Stimulated activated CD4-positive, alpha-beta T cell treated with anti-CD3 and anti-CD28 coated beads, Interleukin-12 subunit alpha, Interleukin-12 subunit beta, amount 100 ng/mL, for 24 hours (primary cell): ENCODE results near the gene FGF9.

ENCODE experiments used
- DNase-seq, 2 experiments: peaks; one replicate each; pipeline ENCODE4 v3.0.0-alpha.2; 2020; ENCODE audit warnings: low read depth in 2 of 2

Gene FGF9

DNA sequence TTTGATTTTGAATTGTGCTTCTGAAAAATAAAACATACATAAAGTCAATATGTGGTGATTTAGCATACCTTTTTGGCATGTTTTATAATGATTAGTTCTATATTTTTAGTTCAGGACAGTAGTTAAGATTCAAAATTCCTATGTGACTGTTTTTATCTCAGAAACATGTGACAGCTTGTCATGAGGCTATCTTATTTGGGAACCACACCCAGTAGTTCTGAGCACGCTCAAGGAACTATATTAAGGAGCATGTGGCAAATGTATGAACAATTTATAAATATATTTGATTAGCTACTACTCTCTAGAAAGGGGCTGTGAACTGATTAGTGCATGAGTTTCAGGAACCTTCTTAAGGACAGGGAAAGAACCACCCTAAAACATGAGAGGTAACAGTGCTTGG is 38.8 kb downstream of the FGF9 start:
- no peak for DNase-seq

DNA sequence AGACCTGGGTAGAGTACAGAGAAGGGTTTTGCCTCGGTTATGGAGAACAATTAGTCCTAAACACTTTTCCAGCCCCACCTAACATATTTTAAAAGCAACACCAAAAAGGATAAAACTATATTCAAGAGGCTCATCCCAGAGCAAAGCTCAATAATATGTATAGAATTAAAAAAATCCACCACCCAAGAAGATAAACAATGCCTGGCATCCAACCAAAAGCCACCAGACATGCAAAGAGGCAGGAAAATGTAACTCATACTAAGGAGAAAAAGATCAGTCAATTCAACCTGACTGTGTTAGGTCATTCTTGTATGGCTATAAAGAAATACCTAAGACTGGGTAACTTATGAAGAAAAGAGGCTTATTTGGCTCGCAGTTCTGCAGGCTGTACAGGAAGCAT is 39.3 kb downstream of the FGF9 start:
- DNase-seq = no peak

DNA sequence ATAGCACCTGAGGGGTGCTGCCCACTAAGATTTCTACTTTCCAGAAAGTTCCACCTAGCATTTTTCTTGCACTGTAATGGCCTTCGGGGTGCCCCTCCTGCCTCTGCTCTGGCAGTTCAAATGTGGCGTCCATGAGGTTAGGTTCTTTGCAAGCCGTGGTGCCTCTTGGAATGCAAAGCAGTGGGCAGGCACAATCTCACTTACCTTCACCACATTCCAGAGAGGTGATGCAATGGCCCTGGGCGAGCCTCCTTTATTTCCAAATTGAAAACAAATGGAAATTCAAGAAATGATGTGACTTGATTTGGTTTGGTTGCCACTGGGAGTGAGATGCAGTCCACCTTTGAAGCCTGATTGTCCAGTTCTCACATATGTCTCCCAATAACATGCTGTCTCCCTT is 46.9 kb downstream of the FGF9 start:
- DNase-seq = no peak

DNA sequence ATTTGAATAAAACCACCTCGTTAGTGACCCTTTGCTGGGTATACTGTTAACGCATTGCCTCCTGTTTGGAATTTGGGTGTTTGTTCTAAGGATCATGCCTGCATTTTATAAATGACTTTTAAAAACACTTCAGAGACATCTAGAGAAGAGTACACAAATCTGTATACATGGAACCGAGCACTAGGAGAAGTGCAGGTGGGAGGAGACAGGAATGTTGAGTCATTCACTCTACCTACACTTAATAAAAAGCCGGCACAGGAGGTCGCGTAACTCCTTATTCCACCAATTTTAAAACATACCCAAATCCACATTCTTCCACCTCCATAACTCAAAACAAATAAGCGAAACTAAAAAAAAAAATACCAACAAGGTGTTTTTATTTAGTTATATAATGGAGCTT is 48.6 kb downstream of the FGF9 start:
- no peak for DNase-seq

DNA sequence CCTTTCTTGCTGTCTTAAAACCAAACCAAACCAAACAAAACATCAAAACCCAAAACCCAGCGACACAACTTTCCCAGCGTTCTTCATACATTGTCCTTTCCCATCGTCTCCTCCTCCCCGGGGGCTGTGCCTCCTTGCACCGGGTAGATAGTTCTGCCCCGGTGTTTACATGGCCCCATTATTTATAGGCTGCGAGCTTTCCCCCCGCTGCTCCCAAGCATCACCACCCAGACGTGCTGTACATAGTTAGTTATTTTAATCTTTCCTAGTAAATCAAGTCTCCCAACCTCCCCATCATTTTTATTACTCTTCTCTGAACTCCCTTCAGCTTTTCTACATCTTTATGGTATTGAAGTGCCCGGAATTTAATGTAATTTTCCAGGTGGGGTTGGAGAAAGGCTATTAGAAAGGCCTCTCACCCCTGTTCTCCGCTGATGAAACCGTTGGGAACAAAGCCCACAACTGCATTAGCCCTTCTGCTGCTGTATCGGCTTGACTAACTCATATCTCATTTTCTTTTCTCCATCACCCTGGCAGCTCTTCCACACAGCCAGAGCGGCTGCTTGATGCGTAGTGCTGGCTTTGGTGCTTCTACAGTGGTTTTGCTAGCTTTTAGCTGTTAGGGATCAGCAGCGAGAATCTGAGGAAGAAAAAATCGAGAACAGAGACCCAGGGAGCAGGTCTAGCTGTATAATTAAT is 53.1 kb downstream of the FGF9 start:
- DNase-seq = no peak

DNA sequence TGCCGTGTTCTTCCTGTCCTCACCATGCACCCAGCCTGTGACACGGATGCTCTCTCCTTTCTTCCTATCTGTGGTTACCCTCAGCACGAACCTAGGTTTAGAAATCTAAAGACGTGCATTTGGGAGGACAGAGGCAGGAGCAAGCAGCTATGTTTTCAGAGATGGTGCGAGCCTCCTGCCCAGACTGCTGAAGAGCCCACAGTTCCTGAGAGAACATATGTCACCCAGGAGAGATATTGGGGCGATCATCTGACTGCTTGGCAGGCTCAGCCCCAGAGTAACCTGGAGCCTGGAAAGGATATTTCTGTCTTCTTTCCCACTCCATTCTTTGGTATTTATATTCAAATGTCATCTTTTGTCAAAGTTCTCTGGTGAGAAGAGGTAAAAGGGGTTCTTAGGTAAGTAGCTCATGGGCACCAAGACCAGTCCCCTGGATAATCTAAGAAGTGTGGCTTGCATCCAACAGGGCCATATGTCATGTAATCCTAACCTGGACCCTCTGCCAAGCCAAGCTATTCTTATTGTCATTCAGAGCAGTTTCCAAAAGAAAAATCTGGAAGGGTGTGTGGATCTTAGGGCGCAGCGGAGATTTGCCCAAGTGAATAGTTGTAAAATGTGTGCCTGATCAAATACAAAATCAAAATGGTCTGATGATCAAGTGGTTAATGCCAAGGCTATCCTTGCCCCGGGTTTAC is 59.5 kb downstream of the FGF9 start:
- DNase-seq = no peak

DNA sequence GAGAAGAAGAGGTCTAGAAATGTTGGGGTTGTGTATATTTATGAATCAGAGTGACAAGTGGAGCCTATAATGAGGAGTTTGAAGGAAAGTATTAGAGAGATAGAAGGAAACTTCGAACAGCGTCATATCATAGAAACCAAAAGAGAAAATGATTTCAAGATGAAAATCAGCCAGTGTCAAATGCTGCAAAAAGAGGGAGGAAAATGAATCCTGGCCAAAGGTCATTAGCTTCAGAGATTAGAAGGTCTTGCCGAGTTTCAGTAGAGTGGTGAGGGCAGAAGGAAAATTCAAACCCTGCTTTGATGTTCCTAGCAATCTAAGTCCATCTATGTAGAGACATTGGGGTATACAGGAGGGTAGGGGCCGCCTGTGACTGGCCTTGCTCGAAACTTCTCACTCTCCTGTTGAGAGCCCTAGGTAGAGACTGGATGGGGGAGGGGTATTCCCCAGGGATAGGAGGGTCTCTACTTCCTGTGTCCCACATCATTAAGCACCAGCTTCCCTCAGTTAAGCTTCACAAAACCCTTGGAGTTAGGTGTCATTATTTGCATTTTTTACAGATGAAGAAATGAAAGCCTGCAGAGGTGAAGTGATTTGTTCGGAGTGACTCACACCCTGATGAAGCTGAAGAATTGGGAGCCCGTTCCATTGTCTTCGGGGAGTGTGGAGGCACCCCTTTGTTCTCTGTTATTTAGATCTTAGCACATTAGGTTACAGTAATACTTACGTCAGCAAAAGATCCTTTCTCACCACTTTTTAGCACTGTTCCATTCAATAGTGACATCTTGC is 62.8 kb downstream of the FGF9 start:
- DNase-seq = no peak

DNA sequence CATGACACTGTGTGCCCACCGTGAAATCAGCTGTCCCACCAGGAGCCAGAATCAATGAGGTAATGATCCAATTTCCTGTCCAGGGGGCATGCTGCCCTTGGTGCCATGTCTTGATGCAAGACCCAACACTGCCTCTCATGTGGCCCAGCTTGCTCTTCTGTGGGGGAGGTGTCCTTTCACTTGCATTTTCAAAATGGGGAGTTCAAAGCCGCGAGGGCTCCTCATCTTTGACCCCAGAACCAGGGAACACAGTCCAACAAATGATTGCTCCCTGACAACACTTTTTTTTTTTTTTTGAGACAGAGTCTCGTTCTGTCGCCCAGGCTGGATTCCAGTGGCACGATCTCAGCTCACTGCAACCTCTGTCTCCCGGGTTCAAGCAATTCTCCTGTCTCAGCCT is 64.1 kb downstream of the FGF9 start:
- DNase-seq = no peak

DNA sequence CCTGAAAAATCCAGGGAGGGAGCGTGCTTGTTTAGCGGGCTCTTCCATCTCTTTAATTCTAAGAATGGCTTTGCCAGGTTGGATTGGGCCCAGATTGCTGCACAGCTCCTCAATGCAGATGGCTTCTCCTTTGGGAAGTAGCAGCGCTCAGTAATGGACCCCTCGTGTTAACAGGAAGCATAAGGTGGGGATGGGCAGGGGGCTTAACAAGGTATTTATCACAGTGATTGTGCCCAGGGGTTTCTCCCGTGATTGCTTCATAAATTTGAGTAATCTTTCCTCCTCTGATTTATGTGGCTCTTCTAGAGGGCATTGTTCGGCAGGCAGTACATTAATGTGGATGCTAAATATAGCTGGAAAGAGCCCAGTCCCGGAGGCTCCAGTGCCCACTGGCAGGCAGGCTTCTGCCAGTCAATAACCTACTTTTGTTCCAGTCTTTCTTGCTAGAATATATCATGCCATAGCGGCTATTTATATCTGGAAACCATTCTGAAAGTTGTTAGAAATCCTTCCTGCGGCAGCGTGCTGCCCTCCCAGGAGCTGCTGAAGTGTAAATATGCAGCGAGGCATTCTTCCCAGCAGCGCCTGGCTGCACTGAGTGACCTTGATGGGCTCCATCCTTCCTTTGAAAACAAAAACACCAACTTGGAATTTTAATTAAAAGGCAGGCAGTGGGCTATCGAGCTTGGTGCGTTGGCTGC is 65.0 kb downstream of the FGF9 start:
- DNase-seq = no peak

DNA sequence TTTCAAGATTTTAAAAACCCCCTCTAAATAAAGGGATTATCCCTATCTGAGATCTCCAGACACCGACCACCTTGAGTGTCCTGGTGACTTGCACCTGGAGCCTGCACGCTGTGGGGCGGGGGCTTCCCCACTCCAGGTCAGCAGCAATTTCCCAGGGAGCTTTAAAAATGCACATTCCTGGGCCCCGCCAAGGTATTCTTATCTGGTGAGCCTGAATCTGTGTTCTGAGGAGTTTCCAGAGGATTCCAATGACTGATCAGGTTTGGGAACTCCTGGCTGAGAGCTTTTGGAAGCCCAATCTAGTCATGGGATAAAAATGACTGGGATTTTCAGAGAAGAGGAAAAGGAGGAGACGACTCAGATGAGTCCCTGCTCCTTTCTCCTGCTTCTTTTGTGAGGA is 66.1 kb downstream of the FGF9 start:
- DNase-seq = no peak

DNA sequence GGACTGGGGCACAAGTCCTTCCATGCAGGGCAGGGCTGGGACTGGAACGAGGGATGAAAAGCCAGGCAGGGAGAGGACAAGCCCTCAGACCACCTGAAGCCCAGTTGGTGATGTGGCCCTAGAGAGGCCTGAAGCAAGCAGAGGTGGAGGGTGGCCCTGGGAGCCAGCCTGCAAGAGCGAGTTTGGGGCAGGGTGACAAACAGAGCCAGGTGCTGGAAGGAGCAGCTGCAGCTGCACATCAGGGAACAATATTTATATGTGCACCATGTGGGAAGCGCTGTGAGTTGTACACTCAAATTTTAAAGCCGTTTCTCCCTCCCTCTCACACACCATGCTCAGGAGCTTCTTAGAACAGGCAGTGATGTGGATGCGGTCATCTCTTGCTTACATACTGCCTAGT is 67.8 kb downstream of the FGF9 start:
- DNase-seq = no peak

DNA sequence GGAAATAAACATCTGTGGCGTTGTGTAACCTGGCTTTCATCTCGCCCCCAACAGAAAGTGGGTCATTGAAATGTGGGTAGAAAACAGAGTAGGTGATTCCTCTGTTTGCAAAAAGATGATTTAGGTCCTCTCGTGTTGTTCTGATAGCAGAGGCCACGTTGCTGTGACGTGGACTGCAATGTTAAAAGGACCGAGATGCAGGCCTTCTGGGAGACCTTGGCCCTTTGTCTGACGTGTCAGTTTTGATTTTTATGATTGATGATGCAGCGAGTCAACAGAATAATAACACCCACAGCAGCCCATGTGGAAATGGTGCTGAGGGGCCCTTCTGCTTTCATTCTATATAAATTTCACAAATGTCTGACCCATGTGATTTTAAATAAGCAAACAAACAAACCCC is 68.9 kb downstream of the FGF9 start:
- DNase-seq = no peak

DNA sequence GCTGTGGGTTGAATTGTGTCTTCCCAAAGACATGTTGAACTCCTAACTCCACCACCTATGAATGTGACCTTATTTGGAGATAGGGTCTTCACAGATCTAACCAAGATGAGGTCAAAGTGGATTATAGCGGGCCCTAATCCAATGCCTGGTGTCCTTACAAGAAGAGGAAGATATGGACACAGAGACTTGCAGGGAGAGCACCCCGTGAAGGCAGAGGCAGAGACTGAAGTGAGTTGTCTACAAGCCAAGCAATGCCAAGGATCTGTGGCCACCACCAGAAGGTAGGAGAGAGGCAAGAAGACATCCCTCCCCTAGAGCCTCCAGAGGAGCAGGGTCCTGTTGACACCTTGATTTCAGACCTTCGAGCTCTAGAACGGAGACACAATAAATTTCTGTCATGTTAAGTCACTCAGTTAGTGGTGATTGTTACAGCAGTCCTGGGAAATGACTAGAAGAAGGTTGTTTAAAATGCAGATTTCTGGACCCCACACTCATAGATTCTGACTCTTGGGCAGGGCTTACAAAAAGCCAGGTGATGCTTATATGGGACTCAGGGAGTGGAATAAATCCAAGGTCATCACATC is 70.6 kb downstream of the FGF9 start:
- DNase-seq = no peak

DNA sequence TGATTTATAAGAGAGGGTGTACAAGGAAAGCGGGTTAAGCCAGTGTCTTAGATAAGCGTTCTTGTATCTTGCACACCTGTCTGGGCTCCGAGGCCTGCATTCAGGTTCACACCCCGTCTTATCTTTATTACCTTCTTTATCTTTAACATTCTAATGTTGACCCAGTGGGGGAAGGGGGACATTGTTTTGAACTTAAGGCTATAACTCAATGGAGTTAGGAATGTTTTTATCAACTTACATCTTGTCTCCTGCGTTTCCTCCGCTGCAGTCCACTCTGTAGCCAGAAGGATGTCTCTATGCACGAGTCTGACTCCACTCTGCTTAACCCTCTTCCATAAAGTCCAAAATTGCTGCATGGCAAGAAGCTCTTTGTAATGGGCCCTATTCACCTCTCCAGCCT is 71.2 kb downstream of the FGF9 start:
- no peak for DNase-seq

DNA sequence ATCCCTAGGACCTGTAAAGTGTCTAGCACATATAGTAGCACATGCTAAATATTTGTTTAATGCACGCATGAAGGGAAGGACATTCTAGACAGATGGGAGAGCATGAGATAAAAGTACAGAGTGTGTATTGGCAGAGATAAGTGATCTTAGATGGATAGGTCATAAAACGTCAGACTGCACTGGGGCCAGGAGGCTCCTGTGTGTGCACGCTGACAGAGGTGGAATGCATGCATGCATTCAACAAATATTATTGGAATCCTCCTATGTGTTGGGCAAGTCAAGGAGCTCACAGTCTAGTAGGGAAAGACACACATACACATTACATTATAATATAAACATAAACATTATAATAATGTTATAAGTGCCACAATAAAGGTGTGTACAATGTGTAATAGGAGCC is 73.3 kb downstream of the FGF9 start:
- DNase-seq = no peak

DNA sequence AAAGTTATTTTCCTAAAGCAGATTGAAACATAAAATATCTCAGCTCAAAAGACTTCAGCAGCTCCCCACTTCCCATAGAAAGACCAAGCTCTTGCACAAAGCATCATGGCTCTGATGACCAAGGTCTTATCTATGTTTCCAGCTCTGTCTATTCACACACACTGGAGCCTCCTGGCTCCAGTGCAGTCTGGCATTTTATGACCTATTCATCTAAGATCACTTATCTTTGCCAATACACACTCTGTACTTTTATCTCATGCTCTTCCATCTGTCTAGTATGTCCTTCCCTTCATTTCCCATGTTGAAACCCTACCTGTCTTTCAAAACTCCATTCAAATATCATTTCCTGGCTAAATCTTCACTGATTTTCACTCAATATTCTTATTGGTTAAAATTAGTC is 74.4 kb downstream of the FGF9 start:
- DNase-seq = no peak

DNA sequence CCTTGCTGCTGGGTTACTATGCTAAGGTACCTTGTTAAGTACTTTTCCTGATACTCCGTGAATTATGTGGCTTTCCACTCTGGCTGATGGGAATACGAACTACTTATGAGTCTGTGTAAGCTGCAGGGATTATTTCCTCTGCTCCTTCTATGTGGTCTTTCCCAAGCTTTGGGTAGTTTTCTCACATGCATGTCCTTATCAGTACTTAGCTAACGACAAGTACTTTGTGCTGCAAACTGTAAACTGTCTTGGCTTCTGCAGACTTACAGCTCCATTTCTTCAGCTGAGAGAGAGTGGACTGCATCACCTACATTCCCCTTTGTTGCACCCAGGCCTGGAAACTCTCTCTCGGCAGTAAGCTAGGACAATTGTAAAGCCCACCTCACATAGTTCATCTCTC is 76.6 kb downstream of the FGF9 start:
- no peak for DNase-seq

DNA sequence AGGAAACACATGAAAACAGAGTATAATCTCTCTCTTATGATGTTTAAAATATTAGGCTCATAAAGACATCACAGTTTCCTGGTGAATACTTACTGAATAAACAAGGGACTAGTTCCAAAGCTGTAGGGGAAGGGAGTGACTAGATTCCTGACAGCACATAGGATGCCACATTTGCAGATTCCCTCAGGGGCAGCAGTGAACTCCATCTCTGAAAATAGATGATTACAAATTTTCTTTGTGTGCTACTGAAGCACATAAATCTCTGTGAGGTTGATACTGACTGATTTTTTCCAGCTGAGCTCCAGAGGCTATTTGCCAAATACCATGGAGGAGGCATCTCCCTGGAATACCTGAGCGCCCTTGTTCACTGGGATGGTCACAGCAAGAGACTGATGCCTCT is 77.3 kb downstream of the FGF9 start:
- DNase-seq = no peak

DNA sequence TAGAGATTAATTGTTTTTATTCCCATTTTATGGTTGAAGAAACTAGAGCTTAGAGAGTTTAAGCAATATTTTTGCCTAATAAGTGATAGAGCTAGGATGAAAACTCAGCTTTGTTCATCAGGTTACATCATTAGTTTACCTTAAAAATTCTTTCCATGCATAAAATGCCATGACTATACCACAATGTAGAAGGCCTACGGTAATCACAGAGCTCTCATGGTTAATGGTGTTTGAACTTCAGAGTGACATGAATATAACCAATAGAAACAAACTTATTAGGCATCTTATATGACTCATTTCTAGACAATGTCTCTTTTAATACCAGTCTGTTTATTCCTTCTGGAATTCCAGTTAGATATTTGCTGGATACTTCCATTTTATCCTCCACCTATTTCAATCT is 78.5 kb downstream of the FGF9 start:
- no peak for DNase-seq

DNA sequence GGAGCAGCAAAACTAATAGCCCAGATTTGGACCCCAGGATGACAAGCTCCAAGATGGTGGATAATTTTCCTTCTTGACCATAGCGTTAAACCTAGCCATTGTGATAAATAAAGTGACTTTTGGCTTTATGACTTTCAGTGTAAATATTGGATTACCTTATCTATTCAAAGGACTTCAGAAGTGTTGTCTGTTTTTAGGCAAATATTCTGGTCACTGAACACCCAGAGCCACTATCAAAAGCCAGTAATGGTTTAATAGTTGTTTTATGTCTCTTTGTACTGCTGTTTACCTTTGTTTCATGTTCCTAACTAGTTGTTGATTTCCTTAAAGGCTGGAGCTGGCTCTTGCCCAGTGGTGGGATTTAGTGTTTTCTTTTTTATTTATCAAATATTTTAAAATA is 81.6 kb downstream of the FGF9 start:
- no peak for DNase-seq

DNA sequence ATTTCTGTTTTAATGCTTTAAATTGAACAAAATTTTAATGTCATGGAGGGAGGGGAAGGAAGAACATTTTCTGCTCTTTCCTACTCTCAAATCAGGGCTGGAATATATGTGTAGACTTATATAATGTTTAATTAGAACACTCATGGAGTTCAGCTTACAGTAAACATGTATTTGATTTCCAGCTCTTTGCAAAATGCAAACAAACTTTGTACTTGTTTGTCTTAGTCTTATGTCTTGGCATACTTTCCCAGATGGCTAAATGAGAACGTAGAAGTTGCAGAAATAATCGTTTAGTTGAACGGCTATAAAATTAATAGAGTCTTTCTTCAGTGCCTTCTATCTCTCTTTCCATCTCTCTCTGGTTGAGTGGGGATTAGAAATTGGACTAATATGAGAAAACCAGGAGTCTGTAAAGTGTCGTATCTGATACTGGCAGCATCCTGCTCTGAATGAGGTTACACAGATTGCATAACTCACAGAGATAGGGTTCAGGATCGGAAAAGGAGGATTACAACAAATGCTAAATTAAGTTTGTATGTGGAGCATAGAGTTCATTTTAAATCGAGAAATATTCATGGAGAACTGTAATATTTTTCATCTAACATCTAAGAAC is 82.3 kb downstream of the FGF9 start:
- no peak for DNase-seq
